ENCODE results near the gene PRKD2.
"Not testable (repeated sequence)": the region's sequence is repeated elsewhere in the genome, so short reads cannot be mapped to it uniquely, and the experiment has no call there.

Gene PRKD2

GRCh38 chr19:46717034-46717715 is at the start of gene PRKD2:
Gene PRKD2, minus strand, starts transcription at chr19:46717114. Its CDS starts 744 bp downstream, at chr19:46716370.
- CTCF ChIA-PET, result interaction anchor here (0.9 to 1.7 kb wide), 2 partner anchors 11 to 37 kb away, joined by 3 to 7 read pairs; no protein-coding TSS in a partner anchor
- peak within 1 kb of the TSS; percentile 93 for H3K27ac ChIP-seq
- no peak for TF ChIP-seq CTCF (conservative IDR thresholded peaks at IDR 0.05; ENCODE audit: low read depth)
- POLR2A ChIA-PET (ENCODE audit: low non-redundant PET), result interaction anchor here (0.6 kb wide), 1 partner anchor 19 kb away, joined by 3 read pairs; no protein-coding TSS in a partner anchor
- peak; percentile 91 for DNase-seq (ENCODE audit: low spot score)

- H3K27ac ChIP-seq, result peak overlapping the region; percentile 98
- DNase-seq (ENCODE audit: low spot score), result no peak
- ChIA-PET POLR2A (ENCODE audit: low non-redundant PET) (interaction anchor here (0.6 kb wide), 1 partner anchor 65 kb away, joined by 4 read pairs; no protein-coding TSS in a partner anchor), CTCF (interaction anchor here (0.6 kb wide), 1 partner anchor 85 kb away, joined by 3 read pairs; the partner anchor contains the start of gene AP2S1)
- no peak for TF ChIP-seq CTCF (conservative IDR thresholded peaks at IDR 0.05; ENCODE audit: low read depth)
These were observed 47.9 kb upstream of the PRKD2 start for GRCh38 chr19:46764817-46765291.

GRCh38 chr19:46762245-46762890 is 45.5 kb upstream of the PRKD2 start:
- no peak for TF ChIP-seq CTCF (conservative IDR thresholded peaks at IDR 0.05; ENCODE audit: low read depth)
- CTCF ChIA-PET, result interaction anchor here (0.7 kb wide), 1 partner anchor 8 kb away, joined by 3 read pairs; no protein-coding TSS in a partner anchor
- DNase-seq (ENCODE audit: low spot score), result peak; percentile 83
- POLR2A ChIA-PET (ENCODE audit: low non-redundant PET), result no interaction called here
- peak overlapping the region; percentile 98 for H3K27ac ChIP-seq

GRCh38 chr19:46761418-46761831 is 44.5 kb upstream of the PRKD2 start:
- ChIA-PET POLR2A (ENCODE audit: low non-redundant PET) (no interaction called here), CTCF (interaction anchor here (0.7 kb wide), 1 partner anchor 477 kb away, joined by 3 read pairs; no protein-coding TSS in a partner anchor)
- no peak for DNase-seq (ENCODE audit: low spot score)
- H3K27ac ChIP-seq, result peak overlapping the region; percentile 98
- no peak for TF ChIP-seq CTCF (conservative IDR thresholded peaks at IDR 0.05; ENCODE audit: low read depth)

- CTCF ChIA-PET; POLR2A ChIA-PET (ENCODE audit: low non-redundant PET); DNase-seq (ENCODE audit: low spot score): not testable (repeated sequence)
These were observed 44.0 kb upstream of the PRKD2 start for GRCh38 chr19:46760897-46761296.

GRCh38 chr19:46760363-46760762 is 43.4 kb upstream of the PRKD2 start:
- no peak for DNase-seq (ENCODE audit: low spot score)
- peak overlapping the region; percentile 98 for H3K27ac ChIP-seq
- no peak for TF ChIP-seq CTCF (conservative IDR thresholded peaks at IDR 0.05; ENCODE audit: low read depth)
- CTCF ChIA-PET, result no interaction called here
- POLR2A ChIA-PET (ENCODE audit: low non-redundant PET), result no interaction called here

More at GRCh38 chr19:46760897-46761296, 44.0 kb upstream of the PRKD2 start:
- peak overlapping the region; percentile 98 for H3K27ac ChIP-seq

All from RWPE1 (cell line).